Measurements from ENCODE around the gene CD3G.
"Not testable (repeated sequence)": the region's sequence is repeated elsewhere in the genome, so short reads cannot be mapped to it uniquely, and the experiment has no call there.

CD3G gene

GRCh38 chr11:118382954-118383353 lies 38.8 kb downstream of the CD3G start:
- DNase-seq = no peak

DNA sequence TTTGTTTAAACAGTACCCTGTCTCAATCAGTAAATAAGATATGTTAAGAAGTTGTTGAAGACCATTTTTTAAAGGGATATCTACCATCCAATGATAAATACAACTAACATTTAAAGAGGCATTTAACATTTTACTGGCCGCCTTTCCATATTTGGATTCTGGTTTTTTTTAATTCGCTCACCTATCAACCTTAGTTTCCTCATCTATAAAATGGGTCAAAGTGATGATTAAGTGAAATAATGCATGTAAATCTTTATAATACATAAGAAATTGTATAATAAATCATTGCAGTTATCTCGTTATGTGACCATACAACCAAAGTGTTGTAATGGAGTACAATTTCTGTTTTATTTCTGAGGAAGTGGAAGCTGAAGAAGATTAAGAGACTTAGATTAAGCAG lies 39.5 kb downstream of the CD3G start:
- DNase-seq = no peak

- DNase-seq = no peak
Measured at GRCh38 chr11:118396097-118396501, 52.0 kb downstream of the CD3G start.

DNA sequence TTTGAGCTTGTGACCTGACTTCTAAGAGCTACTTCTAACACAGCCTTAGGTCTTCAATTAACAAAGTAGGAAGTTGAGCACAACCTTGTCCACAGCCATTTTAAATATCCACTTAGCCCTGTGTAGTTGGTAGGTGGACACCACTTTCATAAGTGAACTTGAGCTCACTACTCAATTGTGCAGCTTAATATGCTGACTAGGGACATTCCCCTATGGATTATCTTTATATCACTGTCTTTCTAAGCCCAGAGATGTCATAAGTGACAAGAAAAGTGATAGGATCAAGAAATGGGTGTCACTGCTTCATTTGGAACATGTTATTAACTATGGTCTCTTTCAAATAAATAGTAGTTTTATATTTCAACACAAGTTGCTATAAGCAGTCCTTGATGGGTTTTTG lies 53.3 kb downstream of the CD3G start:
- no peak for DNase-seq

DNA sequence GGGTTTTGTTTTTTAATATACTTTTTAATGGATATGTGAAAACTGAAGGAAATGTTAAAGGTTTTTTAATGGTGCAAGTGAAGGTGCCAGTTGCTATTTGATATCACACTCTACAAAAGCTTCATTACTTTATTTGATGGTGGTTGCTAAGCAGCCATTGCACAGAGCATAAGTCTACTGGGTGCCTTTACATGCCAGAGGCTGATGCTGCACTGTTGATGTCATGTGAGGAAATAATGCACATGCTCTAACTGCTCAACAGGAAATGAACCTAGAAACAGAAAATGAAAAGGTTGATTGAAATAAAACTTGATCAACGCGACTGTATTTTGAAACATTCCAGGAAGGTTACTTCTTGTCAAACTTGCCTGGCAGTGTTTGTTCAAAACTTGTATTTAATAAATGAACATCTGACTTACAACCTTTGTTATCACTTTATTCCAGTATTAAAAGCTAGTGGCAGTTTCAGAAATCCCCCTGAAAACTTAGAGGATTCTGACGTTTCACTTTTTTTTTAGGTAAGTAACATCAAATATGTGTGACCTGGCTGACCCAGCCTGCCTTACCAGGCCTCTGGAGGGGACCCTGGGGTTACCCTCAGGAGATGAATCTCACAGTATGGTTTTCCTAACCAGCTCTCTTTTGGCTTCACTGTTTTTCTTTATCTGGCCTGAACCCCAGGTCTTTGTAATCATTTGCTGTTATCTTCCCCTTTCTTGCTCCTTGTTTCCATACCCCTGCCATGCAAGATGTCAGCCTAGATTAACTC lies 54.8 kb downstream of the CD3G start:
- DNase-seq = no peak

DNA sequence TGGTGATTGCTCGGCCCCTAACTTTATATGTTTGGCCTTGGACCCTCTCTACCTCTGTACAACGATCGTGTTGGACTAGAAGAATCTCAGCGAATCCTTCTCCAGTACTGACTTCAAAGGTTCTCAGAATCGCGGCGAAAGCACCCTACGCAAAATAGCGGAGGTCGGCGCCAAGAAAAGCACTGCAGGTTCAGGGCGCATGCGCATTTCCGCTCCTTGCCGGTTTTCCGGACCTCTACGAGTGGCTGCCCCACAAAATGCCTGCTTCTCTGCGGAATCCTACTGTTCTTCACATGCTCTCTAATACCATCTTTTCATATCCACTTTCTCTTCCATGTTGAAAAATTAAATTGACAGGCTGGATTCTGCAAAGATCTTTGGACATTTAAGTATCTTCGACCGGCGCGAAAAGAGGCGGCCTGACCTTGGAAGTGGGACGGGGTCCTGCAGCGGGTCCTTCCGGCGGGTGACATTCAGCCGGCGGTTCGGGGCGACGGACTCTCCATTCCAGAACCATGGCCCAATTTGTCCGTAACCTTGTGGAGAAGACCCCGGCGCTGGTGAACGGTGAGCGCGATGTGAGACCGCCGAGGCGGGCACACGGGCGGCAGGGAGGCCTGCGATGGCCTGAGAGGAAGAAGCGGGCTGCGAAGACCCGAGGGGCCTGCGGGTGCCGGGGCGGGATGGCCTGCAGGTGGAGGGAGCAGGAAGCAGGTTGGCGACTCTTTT lies 57.2 kb downstream of the CD3G start, which contains the start of gene ATP5MG:
Gene ATP5MG, plus strand, starts transcription at position 456 of the 729 bp plus-strand sequence. Its CDS starts 60 bp downstream, at position 516.
- DNase-seq = peak; percentile 55

- no peak for DNase-seq
Measured at GRCh38 chr11:118401880-118402590, 57.9 kb downstream of the CD3G start.

DNA sequence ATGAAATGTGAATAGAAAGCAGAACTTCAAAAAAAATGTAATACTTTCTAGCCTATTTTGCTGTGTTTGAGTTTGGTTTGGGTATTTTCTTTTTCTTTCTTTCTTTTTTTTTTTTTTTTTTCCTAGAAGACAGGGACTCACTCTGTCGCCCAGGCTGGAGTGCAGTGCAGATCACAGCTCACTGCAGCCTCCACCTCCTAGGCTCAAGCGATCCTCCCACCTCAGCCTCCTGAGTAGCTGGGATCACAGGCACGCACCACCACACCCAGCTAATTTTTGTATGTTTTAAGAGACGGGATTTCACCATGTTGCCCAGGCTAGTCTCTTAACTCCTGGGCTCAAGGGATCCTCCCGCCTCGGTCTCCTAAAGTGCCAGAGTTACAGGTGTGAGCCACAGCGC lies 58.5 kb downstream of the CD3G start:
- not testable (repeated sequence) for DNase-seq

All from activated gamma-delta T cell (primary cell).